ENCODE results near the gene MRPL1.

- TF ChIP-seq, protein P1, sequence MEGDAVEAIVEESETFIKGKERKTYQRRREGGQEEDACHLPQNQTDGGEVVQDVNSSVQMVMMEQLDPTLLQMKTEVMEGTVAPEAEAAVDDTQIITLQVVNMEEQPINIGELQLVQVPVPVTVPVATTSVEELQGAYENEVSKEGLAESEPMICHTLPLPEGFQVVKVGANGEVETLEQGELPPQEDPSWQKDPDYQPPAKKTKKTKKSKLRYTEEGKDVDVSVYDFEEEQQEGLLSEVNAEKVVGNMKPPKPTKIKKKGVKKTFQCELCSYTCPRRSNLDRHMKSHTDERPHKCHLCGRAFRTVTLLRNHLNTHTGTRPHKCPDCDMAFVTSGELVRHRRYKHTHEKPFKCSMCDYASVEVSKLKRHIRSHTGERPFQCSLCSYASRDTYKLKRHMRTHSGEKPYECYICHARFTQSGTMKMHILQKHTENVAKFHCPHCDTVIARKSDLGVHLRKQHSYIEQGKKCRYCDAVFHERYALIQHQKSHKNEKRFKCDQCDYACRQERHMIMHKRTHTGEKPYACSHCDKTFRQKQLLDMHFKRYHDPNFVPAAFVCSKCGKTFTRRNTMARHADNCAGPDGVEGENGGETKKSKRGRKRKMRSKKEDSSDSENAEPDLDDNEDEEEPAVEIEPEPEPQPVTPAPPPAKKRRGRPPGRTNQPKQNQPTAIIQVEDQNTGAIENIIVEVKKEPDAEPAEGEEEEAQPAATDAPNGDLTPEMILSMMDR (IDR thresholded peaks at IDR 0.05 in 8 of 11, conservative IDR thresholded peaks at IDR 0.05 in 3 of 11), result no peak
- no peak for TF ChIP-seq POLR2A (IDR thresholded peaks at IDR 0.05)
Measured at GRCh38 chr4:77844363-77844762, 18.3 kb upstream of the MRPL1 start.
